ENCODE results near the gene NTRK2. TPM values are rescaled to one million over a fixed set of nuclear protein-coding genes. Genes with fewer than 3 reads are reported as not detected.

NTRK2 gene
- total RNA-seq, 1 donor, result not detected

- H3K4me3 ChIP-seq (ENCODE audit: low read depth, low read length), result no peak overlapping the region
- TF ChIP-seq, protein P1, sequence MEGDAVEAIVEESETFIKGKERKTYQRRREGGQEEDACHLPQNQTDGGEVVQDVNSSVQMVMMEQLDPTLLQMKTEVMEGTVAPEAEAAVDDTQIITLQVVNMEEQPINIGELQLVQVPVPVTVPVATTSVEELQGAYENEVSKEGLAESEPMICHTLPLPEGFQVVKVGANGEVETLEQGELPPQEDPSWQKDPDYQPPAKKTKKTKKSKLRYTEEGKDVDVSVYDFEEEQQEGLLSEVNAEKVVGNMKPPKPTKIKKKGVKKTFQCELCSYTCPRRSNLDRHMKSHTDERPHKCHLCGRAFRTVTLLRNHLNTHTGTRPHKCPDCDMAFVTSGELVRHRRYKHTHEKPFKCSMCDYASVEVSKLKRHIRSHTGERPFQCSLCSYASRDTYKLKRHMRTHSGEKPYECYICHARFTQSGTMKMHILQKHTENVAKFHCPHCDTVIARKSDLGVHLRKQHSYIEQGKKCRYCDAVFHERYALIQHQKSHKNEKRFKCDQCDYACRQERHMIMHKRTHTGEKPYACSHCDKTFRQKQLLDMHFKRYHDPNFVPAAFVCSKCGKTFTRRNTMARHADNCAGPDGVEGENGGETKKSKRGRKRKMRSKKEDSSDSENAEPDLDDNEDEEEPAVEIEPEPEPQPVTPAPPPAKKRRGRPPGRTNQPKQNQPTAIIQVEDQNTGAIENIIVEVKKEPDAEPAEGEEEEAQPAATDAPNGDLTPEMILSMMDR (IDR thresholded peaks at IDR 0.05; ENCODE audit: insufficient read depth, low read depth, low read length), result no peak
- no peak for DNase-seq (ENCODE audit: low read depth)
Measured at GRCh38 chr9:84874022-84874421, 204.5 kb downstream of the NTRK2 start.

GRCh38 chr9:84874596-84874995 is 205.1 kb downstream of the NTRK2 start:
- DNase-seq (ENCODE audit: low read depth), result no peak
- TF ChIP-seq, protein P1 (IDR thresholded peaks at IDR 0.05; ENCODE audit: insufficient read depth, low read depth, low read length), result no peak
- H3K4me3 ChIP-seq (ENCODE audit: low read depth, low read length), result no peak overlapping the region

- TF ChIP-seq, protein P1 (IDR thresholded peaks at IDR 0.05; ENCODE audit: insufficient read depth, low read depth, low read length), result no peak
- no peak overlapping the region for H3K4me3 ChIP-seq (ENCODE audit: low read depth, low read length)
- DNase-seq (ENCODE audit: low read depth), result no peak
Measured at GRCh38 chr9:84875193-84875592, 205.7 kb downstream of the NTRK2 start.

GRCh38 chr9:84879631-84880030 is 210.1 kb downstream of the NTRK2 start:
- TF ChIP-seq, protein P1 (IDR thresholded peaks at IDR 0.05; ENCODE audit: insufficient read depth, low read depth, low read length), result no peak
- DNase-seq (ENCODE audit: low read depth), result no peak
- H3K4me3 ChIP-seq (ENCODE audit: low read depth, low read length), result no peak overlapping the region

DNA sequence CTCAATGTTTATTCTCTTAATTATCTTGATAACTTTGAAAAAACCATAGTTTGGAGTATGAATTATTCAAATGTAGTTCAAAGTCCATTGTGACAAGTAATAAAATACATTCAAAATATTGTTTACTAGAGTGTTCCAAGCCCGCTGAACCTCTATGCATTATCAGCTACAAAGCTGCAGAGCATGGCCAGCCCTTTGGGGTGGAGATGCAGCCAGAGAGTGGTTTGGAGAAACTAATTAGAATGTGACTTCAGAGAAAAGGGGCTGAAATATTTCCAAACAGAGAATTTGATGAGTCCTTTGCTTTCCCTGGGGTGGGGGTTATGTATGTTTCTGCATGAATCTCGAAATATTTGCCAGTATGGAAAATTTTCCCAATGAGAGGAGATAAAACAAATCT is 211.3 kb downstream of the NTRK2 start:
- H3K4me3 ChIP-seq (ENCODE audit: low read depth, low read length), result no peak overlapping the region
- DNase-seq (ENCODE audit: low read depth), result no peak
- TF ChIP-seq, protein P1 (IDR thresholded peaks at IDR 0.05; ENCODE audit: insufficient read depth, low read depth, low read length), result no peak

GRCh38 chr9:84886866-84887265 is 217.3 kb downstream of the NTRK2 start:
- TF ChIP-seq, protein P1 (IDR thresholded peaks at IDR 0.05; ENCODE audit: insufficient read depth, low read depth, low read length), result no peak
- no peak for DNase-seq (ENCODE audit: low read depth)
- no peak overlapping the region for H3K4me3 ChIP-seq (ENCODE audit: low read depth, low read length)

DNA sequence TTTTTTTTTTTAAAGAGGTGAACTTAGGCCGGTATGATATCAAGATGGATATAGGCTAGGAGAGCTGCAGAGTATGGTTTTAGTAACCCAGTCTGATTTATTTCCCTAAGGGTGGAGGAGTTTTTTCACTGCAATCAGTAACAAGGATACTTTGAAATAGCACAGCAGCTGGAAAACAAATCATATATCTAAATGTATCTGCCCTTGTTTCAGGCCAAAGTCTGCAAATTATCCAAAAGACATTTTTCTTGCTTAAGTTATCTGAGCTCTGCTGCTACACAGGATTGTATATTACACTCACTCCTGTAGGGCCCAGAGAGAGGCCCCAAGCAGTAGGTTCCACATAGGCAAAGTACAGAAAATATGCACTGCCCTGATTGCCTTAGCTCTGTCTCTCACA is 222.4 kb downstream of the NTRK2 start:
- TF ChIP-seq, protein P1 (IDR thresholded peaks at IDR 0.05; ENCODE audit: insufficient read depth, low read depth, low read length), result no peak
- no peak for DNase-seq (ENCODE audit: low read depth)
- no peak overlapping the region for H3K4me3 ChIP-seq (ENCODE audit: low read depth, low read length)
